MCF 10A (cell line): ENCODE results near the gene STIM1. TPM values are rescaled to one million over a fixed set of nuclear protein-coding genes. Genes with fewer than 3 reads are reported as not detected.

ENCODE experiments used
- BruUV-seq: library from RNA; stranded (reverse); fragments of 400-500 nt; replicated peaks from 2 replicates; lab custom pipeline; 2021; lab: Mats Ljungman, UMichigan
- CTCF ChIA-PET: fragments of 300-600 bp; sonication (Branson Sonifier 250); formaldehyde crosslinking; extraction: SDS; loops from one replicate; lab custom pipeline; 2021; ENCODE audit warnings: antibody characterized with exemption, inconsistent platforms; lab: Yijun Ruan, JAX
- POLR2A ChIA-PET: fragments of 300-600, 350-650 bp; sonication (Branson Sonifier 250); formaldehyde crosslinking; extraction: SDS; loops from one replicate; lab custom pipeline; 2020; ENCODE audit warnings: antibody characterized with exemption, inconsistent platforms; lab: Yijun Ruan, JAX
- DNase-seq: peaks from one replicate; pipeline ENCODE4 v3.0.0-alpha.2; 2018; ENCODE audit not compliant: unreplicated experiment
- H3K27ac Mint-ChIP-seq: one replicate; pipeline ENCODE4 v1.8.0; 2022; ENCODE audit warnings: mild to moderate bottlenecking, low read depth, mixed read lengths; ENCODE audit not compliant: unreplicated experiment
- H3K27me3 Mint-ChIP-seq: one replicate; pipeline ENCODE4 v1.8.0; 2022; ENCODE audit warnings: mixed read lengths; ENCODE audit not compliant: insufficient read depth, unreplicated experiment
- H3K36me3 Mint-ChIP-seq: one replicate; pipeline ENCODE4 v1.8.0; 2022; ENCODE audit warnings: mild to moderate bottlenecking, moderate library complexity, mixed read lengths; ENCODE audit not compliant: insufficient read depth, unreplicated experiment
- H3K4me1 Mint-ChIP-seq: one replicate; pipeline ENCODE4 v1.8.0; 2022; ENCODE audit warnings: mixed read lengths; ENCODE audit not compliant: insufficient read depth, unreplicated experiment
- H3K4me3 Mint-ChIP-seq: one replicate; pipeline ENCODE4 v1.8.0; 2022; ENCODE audit warnings: mild to moderate bottlenecking, moderate library complexity, mixed read lengths; ENCODE audit not compliant: unreplicated experiment
- H3K9me3 Mint-ChIP-seq: one replicate; pipeline ENCODE4 v1.8.0; 2022; ENCODE audit warnings: mixed read lengths; ENCODE audit not compliant: unreplicated experiment
- CTCF ChIP-seq: fragments of 200-600 bp; IDR thresholded peaks from one replicate; pipeline ENCODE4 v1.8.0; 2022; ENCODE audit warnings: antibody characterized with exemption, mild to moderate bottlenecking; ENCODE audit not compliant: unreplicated experiment
- intact Hi-C: fragments of 100-400 bp; cut with micrococcal nuclease; formaldehyde crosslinking; loops from 2 replicates; pipeline ENCODE4 v1.14.1; 2022
- total RNA-seq: library from RNA; stranded (reverse); gene quantifications from 2 replicates; pipeline ENCODE4 v1.2.3, GENCODE V29; 2022

Gene STIM1
- total RNA-seq, 1 experiment from 2014 or later = 41.2 TPM

GRCh38 chr11:4138497-4138896, 283.0 kb downstream of the STIM1 start:
- CTCF ChIA-PET = no interaction called here
- H3K27ac Mint-ChIP-seq = no peak overlapping the region
- intact Hi-C loops = no loop called here
- POLR2A ChIA-PET = no interaction called here
- peaks cover 76% of the 10 kb centered on the region for H3K36me3 Mint-ChIP-seq
- TF ChIP-seq CTCF = no peak
- no peak for DNase-seq
- no peaks in the 10 kb centered on the region for H3K27me3 Mint-ChIP-seq
- no peak overlapping the region for H3K4me3 Mint-ChIP-seq
- peaks cover 11% of the 10 kb centered on the region for H3K9me3 Mint-ChIP-seq
- no peaks in the 10 kb centered on the region for H3K4me1 Mint-ChIP-seq
- no TSS peak for BruUV-seq

- ChIA-PET CTCF (interaction anchor here (1.3 kb wide), 1 partner anchor 368 kb away, joined by 4 read pairs; no protein-coding TSS in a partner anchor), POLR2A (no interaction called here)
- Mint-ChIP-seq H3K36me3 (peaks cover 61% of the 10 kb centered on the region), H3K4me1 (no peaks in the 10 kb centered on the region), H3K4me3 (no peak overlapping the region), H3K9me3 (peaks cover 11% of the 10 kb centered on the region), H3K27me3 (no peaks in the 10 kb centered on the region), H3K27ac (no peak overlapping the region)
- no peak for DNase-seq
- BruUV-seq = no TSS peak
- intact Hi-C loops = no loop called here
- TF ChIP-seq CTCF = no peak
Measured at GRCh38 chr11:4140067-4140636, 284.7 kb downstream of the STIM1 start.

Other genes with a start within 250 kb of the STIM1 start
- not detected in 2 replicates for gene ART5, start 213.7 kb upstream of the STIM1 start, total RNA-seq
- gene ART1, start 210.5 kb upstream of the STIM1 start, total RNA-seq = not detected in 2 replicates
- gene CHRNA10, start 184.3 kb upstream of the STIM1 start, total RNA-seq = 2.3 and 2.5 TPM in 2 replicates
- gene NUP98, start 58.1 kb upstream of the STIM1 start, total RNA-seq = 79.4 and 83.7 TPM in 2 replicates
- gene PGAP2, start 47.1 kb upstream of the STIM1 start, total RNA-seq = 27.2 and 28.2 TPM in 2 replicates
- gene RHOG, start 14.7 kb upstream of the STIM1 start, total RNA-seq = 32.6 and 35.7 TPM in 2 replicates
- gene RRM1, start 239.1 kb downstream of the STIM1 start, total RNA-seq = 44.7 and 86.1 TPM in 2 replicates